ENCODE data around the gene STON2.
"Not testable (repeated sequence)": the region's sequence is repeated elsewhere in the genome, so short reads cannot be mapped to it uniquely, and the experiment has no call there.

Gene STON2

GRCh38 chr14:81386290-81386745 is 13.8 kb downstream of the STON2 start:
- TF ChIP-seq CTCF (IDR thresholded peaks at IDR 0.05; ENCODE audit: borderline replicate concordance, control extremely low read depth, extremely low read depth, insufficient read depth, missing control alignments) = no peak
- no peak for DNase-seq (ENCODE audit: low spot score)
- in situ Hi-C loops (cut with MboI; ENCODE audit: low sequenced_read_pairs, unreplicated experiment) = no loop called here

- no peak for TF ChIP-seq CTCF (IDR thresholded peaks at IDR 0.05; ENCODE audit: borderline replicate concordance, control extremely low read depth, extremely low read depth, insufficient read depth, missing control alignments)
- in situ Hi-C loops (cut with MboI; ENCODE audit: low sequenced_read_pairs, unreplicated experiment) = no loop called here
- no peak for DNase-seq (ENCODE audit: low spot score)
Measured at GRCh38 chr14:81385886-81386285, 14.2 kb downstream of the STON2 start.

- in situ Hi-C loops (cut with MboI; ENCODE audit: low sequenced_read_pairs, unreplicated experiment) = no loop called here
- no peak for TF ChIP-seq CTCF (IDR thresholded peaks at IDR 0.05; ENCODE audit: borderline replicate concordance, control extremely low read depth, extremely low read depth, insufficient read depth, missing control alignments)
- DNase-seq (ENCODE audit: low spot score) = no peak
Measured at GRCh38 chr14:81385419-81385818, 14.7 kb downstream of the STON2 start.

- TF ChIP-seq CTCF (IDR thresholded peaks at IDR 0.05; ENCODE audit: borderline replicate concordance, control extremely low read depth, extremely low read depth, insufficient read depth, missing control alignments) = no peak
- no peak for DNase-seq (ENCODE audit: low spot score)
- in situ Hi-C loops (cut with MboI; ENCODE audit: low sequenced_read_pairs, unreplicated experiment) = no loop called here
Measured at GRCh38 chr14:81384900-81385299, 15.2 kb downstream of the STON2 start.

GRCh38 chr14:81382517-81383225 is 17.5 kb downstream of the STON2 start:
- no peak for DNase-seq (ENCODE audit: low spot score)
- in situ Hi-C loops (cut with MboI; ENCODE audit: low sequenced_read_pairs, unreplicated experiment) = no loop called here
- no peak for TF ChIP-seq CTCF (IDR thresholded peaks at IDR 0.05; ENCODE audit: borderline replicate concordance, control extremely low read depth, extremely low read depth, insufficient read depth, missing control alignments)

GRCh38 chr14:81380009-81380408 is 20.1 kb downstream of the STON2 start:
- in situ Hi-C loops (cut with MboI; ENCODE audit: low sequenced_read_pairs, unreplicated experiment) = not testable (repeated sequence)

GRCh38 chr14:81371802-81372201 is 28.3 kb downstream of the STON2 start:
- in situ Hi-C loops (cut with MboI; ENCODE audit: low sequenced_read_pairs, unreplicated experiment) = no loop called here
- no peak for TF ChIP-seq CTCF (IDR thresholded peaks at IDR 0.05; ENCODE audit: borderline replicate concordance, control extremely low read depth, extremely low read depth, insufficient read depth, missing control alignments)
- no peak for DNase-seq (ENCODE audit: low spot score)

More at GRCh38 chr14:81380009-81380408, 20.1 kb downstream of the STON2 start:
- DNase-seq (ENCODE audit: low spot score) = not testable (repeated sequence)

All from GM13976 (cell line).